Measurements from ENCODE around the gene VPS35.
A peak's percentile ranks its signal among the peaks of the same experiment; 100 is the strongest.
"Not testable (repeated sequence)": the region's sequence is repeated elsewhere in the genome, so short reads cannot be mapped to it uniquely, and the experiment has no call there.

The VPS35 gene

DNA sequence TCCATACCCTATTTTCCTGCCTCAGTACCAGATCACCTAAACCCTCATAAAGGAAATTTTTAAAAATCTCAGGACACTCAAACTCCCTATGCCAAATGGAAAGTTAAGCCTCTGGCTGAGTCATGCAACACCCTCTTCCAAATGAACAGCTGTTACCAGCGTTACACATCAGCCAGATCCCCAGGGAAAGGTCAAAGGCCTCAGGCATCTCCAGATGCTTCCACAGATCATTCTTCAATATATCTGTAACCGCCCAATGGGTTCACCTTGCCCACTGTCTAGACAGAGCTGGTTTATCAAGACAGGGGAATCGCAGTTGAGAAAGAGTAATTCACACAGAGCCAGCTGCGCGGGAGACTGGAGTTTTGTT lies 38.7 kb downstream of the VPS35 start:
- DNase-seq: no peak

DNA sequence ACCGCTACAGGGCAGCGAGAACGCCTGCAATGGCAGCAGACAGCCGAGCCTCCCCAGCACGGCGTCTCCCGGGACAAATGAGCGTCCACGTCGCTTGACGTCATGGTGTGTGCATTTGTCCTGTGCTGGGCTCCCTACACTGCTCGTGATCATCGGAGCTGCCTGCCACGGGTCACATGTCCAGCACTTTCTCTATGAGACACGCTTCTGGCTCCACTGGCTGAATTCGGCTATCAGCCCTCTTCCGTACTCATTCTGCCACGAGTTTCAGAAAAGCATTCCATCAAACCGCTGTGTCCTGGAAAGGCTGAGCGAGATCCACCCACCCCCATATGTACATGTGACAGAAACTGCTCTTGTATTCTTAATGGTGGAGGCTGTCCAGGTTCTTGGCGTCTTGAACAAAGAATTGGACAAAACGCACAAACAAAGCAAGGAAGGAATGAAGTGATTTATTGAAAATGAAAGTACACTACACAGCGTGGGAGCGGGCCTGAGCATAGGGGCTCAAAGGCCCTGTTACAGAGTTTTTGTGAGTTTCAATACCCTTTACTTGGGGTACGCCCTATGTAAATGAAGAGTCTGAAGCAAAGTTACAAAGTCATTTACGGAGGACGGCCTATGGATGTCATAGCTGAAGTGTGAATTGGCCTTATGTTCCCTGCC lies 39.3 kb downstream of the VPS35 start:
- DNase-seq: no peak

DNA sequence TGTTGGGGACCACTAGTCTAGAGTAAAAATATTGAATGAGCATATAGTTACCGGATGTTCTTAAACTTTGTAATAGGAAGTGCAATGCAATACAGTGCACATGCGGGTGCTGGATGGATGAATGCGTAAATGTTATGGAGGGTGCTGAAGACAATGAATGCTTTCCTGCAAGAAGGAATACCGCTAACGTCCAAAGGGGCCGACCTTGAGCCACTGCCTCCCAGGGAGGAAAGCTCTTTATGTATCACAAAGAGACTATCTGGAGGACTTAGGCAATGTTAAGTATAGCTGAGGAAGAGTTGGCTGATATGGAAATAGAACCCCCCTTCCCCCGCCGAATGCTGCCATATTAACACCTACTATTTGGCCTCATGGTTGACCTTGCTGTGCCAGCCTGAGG lies 40.3 kb downstream of the VPS35 start:
- no peak for DNase-seq

DNA sequence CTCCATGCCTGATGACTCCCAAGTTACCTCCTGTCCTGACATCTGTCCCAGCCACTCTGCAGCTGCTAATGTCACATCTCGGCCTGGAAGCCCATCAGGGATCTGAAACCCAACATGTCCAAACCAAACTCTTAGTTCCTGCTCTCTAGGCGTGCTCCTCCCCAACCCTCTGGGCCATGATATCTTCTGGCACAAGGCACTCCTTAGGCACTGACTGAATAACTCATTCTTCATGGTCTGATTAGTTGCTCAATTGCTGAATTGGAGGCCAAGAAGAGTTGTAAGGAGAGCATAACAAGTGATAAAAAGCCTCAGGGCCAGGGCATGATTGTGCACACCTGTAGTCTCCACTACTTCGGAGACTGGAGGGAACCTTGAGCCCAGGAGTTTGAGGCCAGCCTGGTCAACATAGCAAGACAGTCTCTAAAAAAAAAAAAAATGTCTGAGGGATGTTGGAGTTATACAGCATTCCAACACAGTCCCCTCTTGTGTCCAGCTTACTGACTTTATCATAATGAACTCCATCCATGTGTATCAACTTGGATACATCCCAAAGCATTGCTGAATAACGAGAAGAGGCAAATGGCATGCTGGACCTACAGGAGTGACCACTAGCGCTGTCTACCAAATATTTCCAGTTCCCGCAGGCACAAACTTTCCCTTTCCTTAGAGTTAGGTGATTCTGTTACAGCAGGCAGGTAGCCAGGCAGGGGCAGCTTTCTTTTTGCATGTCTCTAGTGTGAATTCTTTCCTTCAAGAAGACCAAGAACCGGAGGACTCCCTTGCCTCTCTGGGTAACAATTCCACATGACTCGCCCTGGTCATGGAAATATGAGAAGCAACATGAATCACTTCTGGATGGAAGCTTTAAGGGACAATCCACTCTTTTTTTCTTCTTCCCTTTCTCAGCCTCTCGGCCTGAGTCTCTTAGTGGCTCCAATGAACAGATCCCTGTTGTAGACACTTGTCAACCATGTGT lies 49.7 kb downstream of the VPS35 start:
- DNase-seq: no peak

DNA sequence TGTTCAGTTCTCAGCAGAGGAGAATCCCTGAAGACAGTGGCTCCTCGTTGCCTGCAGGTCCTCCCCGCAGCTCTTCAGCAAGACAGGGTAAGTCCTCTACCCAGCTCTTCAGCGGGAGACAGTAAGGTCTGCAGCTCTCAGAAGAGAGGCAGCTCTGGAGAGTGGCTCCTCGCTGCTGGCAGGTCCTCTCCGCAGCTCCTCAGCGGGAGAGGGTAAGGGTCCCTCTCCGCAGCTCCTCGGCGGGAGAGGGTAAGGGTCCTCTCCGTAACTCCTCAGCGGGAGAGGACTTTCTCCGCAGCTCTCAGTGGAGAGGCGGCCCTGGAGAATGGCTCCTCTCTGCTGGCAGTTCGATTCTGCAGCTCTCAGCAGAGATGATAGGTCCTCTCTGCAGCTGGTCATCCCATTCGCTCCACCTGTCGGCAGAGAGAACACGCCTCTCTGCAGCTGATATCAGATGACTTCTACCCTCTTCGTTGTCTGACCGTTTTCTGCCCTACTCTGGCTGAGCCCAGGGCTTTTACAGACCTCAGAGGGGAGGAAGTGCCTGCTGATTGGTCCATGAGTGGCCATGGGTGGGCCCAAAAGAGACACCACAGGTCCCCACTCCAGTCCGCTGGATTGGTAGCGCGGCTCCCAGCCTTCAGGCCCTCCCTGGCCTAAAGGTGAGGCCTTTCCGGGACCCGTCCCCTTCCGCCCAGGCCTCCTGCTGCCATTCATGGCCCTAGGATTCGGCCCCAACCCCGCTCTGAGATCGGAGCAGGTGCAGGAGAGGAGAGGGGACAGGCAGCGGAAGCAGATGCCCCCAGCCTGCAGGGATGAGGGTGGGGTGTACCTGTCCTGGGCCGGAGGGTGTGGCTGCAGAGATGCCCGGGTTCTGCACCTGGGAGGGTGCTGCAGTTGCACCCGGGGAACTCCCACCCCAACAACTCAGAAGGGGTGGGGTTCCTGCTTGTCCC lies 55.9 kb downstream of the VPS35 start:
- no peak for DNase-seq

DNA sequence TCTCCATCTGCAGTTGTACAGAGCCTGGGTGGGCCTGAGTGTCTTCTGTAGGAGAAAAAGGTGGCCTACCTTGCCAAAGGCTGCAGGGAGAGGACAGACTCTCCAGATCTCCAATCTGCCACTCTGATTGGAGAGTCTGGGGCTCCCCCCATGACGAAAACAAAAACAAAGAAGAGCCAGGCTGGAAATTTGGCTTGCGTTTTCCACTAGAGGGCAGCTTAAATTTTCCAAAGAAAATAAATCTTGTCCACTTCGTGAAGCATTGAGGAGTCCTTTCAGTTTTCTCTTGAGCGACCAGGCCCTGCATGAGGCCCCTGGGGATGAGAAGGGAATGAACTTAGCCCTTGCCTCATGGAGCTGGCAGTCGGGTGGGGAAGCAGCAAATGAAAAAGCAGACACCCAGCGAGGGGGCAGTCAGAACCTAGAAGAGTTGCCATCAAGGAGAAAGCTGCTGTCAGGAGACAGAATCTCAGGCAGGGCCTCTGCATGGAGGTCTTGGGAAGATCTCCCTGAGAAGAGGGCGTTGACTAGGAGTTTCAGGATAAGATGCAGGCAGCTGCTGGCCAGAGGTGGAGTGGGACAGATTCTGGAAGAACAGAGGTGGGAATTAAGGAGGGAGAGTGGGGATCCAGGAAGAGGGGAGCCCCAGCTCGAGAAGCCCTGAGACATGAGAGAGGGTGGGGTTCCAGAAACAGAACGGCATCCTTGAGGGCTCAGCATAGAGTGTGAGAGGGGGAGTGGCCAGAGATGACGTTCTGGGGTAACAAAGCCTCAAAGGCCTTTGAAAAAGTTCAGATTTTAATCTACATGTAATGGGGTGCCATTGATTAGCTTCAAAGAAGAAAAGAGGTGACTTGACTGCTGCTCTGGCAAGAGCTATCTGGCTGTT lies 59.4 kb downstream of the VPS35 start:
- DNase-seq: peak; percentile 27

DNA sequence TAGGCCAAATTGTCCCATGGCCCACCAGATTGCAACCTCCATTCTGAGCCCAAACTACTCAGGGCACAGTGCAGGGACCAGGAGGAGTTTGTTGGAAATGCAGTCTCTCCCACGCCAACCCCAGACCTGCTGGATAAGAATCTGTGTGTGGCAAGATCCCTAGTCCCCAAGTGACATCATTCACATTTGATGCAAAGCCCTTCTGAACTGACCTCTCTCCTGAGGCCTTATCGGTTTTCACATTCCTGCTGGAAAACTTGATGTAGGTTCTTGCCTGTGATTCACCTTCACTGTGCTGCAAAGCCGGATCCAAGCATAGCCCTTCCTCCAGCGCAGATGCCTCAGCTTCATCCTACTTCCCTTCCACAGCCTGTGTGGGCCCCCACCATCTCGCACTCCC lies 61.2 kb downstream of the VPS35 start:
- no peak for DNase-seq

DNA sequence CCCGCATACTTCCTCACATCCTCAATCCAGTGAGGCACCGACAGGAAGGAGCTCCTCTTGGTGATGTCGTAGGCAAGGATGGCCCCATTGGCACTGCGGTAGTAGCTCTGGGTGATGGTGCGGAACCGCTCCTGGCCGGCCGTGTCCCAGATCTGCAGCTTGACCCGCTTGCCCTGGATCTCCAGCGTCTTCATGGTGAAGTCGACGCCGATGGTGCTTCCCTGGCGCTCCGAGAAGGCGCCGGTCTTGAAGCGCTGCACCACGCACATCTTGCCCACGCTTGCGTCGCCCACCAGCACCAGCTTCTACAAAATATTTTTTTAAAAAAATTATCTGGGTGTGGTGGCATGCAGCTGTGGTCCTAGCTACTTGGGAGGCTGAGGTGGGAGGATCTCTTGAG lies 62.3 kb downstream of the VPS35 start:
- not testable (repeated sequence) for DNase-seq

DNA sequence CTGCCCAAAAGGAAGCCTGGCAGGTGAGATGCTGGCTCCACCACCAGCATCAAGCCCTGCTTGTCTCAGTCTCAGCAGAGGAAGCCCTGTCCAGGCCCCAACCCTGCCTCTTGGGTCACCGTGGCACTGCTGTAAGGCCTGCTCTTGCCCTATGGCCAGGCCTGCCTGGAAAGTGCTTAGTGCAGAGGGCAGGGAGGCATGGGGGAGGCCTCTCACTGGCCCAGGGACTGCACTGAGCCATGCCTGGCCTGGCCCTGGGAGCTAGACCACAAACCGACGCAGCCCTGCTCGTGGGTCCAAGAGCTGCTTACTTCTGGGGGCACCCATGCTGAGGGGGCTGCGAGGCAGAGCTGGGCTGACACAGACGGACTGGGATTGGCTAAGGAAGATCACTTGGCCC lies 64.1 kb downstream of the VPS35 start:
- not testable (repeated sequence) for DNase-seq

DNA sequence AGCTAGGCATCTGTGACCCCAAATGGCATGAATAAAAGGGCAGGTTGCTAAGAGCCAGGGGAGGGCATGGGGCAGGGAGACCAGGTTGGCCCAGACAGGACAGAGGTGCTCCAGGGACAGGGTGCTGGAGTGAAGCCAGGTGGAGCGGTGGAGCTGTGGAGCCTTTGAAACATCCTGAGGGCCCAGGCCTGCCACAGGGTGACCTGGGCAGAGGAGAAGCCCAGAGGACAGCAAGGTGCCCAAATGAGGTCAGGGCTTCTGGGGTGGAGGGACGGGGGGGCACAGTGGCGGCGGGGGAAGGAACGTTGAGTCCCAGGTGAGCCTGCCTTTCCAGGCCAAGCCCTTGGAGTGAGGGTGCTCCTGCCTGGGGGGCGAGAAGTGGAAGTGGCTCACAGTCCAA lies 65.3 kb downstream of the VPS35 start:
- DNase-seq: not testable (repeated sequence)

DNA sequence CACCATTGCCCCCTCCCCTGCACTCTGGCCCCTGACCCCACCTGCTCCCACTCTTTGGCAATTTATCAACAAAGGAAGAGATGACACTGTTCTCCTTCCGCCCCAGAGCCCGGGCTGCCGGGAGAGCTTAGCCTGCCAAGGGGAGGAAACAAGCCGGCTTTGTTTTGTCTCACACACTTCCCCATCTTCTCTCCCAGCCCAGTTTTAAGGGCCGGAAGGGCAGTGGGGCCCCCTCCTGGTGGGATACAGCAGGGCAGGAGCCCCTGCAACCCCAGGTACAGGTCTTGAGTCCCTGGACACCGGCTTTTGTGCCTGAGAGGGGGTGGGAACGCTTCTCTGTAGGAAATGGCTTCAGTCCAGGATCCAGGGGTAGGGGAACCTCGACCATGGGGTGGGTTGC lies 65.7 kb downstream of the VPS35 start:
- not testable (repeated sequence) for DNase-seq

DNA sequence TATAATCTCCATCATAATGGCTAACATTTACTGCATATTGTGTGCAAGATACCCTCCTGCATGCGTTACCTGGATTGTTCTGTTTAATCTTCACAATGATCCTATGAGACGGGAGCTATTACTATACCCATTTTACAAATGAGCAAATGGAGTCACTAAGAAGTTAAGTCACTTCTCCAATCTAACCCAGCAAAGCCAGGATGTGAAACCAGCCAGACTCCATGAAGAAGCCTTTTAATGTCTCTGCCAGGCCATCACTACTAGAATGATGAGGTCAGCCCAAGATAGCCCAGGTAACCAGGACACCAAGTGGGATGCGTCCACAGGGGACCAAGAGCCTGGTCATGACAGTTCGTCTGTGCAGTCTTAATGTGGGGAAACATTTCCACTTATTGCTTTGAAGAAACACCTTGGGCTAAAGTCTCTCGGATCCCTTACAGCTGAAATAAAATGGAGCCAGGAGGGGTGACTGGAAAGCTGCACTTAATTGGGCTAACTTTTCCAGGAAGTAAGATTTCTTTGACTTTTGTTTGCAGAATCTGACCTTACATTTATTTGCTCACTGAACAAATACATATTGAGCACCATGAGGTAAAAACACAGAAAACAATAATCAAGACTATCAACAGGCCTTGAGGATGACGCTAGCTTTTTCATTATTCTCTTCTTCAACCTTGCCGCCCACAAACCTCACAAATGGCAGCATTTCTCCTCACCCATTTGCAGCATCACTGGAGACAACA lies 66.9 kb downstream of the VPS35 start:
- DNase-seq: no peak

DNA sequence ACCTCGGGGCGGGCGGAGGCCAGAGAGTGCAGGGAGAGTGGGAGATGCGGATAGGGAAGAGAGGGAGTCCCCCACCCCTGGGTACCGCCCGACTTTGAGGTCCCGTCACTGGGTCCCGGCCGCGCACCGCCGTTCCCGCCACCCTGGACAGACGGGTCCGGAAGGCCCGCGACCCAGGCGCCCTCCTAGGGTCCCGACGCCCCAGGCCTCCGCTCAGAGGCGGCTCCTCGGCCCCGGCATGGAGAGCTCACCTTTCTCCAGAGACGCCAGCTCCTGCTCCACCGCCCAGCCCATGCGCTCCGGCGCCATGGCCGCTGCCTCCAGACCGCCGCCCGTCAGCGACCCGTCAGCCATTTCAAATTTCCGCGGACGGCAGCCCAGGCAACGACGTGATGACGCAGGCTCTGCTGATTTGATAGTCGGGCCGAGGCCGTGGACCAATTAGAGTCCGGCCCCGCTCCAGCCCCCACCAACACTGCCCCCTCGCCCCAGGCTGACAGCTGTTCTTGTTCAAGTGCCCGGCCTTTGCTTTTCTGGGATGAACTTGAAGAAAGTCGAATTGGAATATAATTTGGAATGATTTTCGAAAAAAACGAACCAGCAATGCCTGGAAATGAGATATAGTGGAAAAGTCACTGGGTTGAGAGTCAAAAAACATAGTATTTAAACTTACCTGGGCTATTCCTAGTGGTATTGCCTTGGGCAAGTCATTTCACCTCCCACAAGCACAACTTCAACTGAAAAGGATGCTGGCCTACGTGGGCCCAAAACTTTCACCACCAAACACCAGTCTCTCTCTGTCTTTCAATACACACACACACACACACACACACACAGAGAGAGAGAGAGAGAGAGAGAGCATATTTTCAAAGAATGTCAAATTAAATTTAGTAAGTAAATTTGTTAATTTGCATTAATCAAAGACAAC lies 67.7 kb downstream of the VPS35 start, which contains the start of gene SHCBP1:
Gene SHCBP1, minus strand, starts transcription at position 374 of the 928 bp plus-strand sequence. Its CDS starts 20 bp downstream, at position 354.
- DNase-seq: peak; percentile 82

DNA sequence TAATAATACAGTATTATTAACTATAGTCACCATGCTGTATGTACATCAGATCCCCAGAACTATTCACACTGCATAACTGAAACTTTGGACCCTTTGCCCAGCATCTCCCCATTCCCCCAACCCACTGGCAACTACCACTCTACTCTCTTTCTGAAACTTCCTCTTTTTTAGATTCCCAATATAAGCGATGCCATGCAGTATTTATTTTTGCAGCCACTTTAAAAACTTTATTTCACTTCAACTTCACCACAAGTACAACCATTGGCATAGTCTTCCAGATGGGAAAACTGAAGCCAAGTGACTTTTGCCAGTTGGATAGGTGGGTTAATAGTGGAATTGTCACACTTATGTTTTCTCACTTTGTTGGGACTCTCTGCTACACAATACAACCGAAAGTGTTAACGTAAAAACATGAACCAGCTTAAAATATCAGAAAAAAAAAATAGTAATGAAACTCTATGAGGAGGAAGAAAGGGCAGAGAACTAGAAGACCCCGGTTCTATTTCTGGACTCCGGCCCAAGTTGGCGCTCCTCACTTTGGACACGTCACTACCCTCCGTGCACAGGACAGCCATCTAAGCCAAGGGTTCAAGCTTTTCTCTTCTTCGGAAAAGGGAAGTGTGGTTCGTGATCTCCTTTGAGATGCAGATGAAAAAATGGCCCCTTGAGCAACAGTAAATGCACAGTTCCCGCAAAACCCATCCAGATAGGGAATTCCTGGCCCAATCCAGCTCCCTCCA lies 68.5 kb downstream of the VPS35 start:
- no peak for DNase-seq

DNA sequence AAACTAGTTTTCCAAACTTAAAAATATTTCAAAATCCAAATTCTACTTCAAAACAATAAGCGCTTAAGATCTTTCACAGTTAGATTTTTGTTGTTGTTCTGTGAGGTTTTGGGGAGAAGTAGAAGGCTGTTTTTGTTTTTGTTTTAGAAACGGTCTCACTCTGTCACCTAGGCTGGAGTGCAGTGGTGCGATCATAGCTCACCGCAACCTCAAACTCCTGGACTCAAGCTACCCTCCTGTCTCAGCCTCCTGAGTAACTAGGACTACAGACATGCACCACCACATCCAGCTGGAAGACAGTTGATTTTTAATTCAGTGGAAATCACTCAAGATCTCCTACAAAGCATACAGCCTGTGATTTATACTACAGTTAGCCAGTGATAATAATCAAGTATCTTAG lies 70.5 kb downstream of the VPS35 start:
- no peak for DNase-seq

DNA sequence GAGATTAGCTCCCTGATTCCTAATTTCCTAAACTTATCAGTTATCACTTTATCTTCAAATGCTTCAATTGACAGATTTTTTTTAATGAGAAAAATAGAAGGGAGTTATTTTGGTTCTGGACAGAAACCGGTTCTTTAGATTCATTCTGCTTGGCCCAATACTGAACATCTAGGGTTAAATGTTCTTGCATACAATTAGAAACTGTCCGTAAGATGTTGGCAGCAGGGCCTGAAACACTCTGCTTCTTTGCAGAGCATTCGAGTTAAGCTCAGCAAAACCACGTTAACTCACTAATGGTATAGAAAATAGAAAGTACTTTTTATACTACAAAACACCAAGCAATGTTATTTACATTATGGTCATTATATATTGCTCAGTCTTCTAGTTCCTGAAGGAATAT lies 75.0 kb downstream of the VPS35 start:
- no peak for DNase-seq

DNA sequence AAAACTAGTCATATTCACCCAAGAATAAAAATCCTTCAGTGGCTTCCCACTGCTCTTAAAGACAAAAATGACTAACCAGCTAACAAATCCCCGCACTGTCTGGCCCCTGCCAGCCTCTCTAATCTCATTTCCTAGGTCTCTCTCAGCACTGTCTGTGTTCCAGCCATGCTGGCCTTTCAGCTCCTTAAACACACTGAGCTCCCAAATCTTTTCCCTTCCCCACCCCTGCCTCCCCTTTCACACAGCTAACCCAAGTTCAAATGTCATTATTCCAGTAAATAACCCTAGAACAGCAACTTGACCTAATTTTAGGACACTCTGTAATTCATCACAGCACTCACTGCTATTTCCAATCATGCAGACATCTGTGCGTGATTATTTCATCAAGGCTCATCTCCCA lies 75.6 kb downstream of the VPS35 start:
- DNase-seq: no peak

DNA sequence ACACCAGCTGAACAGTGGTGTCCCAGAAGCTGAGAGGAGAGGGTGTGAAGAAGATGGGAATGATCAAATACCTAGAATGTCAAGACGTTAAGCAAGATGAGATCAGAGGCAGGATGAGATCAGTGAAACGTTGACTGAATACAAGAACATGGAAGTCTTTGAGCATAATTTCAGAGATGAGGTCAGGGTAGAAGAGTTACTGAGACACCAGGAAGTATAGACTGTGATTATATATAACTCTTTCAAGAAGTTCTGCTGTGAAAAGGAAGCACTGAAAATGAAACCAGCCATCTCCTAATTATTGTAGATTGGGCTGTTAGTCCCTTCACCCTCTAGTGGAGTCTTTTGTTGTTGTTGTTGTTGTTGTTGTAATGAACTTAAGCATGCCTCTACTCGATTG lies 76.9 kb downstream of the VPS35 start:
- DNase-seq: no peak

DNA sequence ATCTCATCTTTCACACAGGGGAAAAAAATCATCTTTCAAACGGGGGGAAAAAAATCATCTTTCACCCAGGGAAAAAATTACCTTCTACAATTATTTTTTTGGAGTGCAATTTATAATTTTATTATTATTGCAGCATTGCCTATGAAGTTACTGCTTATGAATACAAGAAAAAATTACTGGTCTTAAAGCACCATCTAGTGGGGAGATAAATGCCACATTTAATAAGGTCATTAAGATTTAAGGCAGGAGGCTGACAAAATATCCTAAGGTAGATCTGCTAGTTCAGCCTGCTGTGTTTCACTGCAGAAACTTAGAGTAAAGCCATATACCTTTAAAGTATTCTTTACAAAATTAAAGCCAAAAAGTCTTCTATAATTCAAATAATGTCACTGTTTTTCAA lies 81.4 kb downstream of the VPS35 start:
- peak; percentile 24 for DNase-seq

All from NCI-H1436 (cell line).